Psoas muscle (tissue), 8 donors: ENCODE measurements around the gene PDE6H. TPM values are rescaled to one million over a fixed set of nuclear protein-coding genes. Genes with fewer than 3 reads are reported as not detected.

Experiments used
- ATAC-seq, 4 donors: fragments of 200-7000 bp; cut with Tn5 transposase; one replicate each; pipeline ENCODE4 v1.9.1; 2020; ENCODE audit warnings: moderate library complexity in 3 of 4, mild to moderate bottlenecking in 2 of 4
- DNase-seq, 2 donors: peaks; one replicate each; pipeline ENCODE4 v3.0.0-alpha.2; 2020
- H3K27ac ChIP-seq: fragments of 200-600 bp; one replicate; pipeline ENCODE4 v1.8.0; 2022
- H3K27me3 ChIP-seq, 3 donors: fragments of 200-600 bp in 1 of 3; one replicate each; pipeline versions ENCODE4 v1.6.1 to v1.8.0; 2013 to 2022; ENCODE audit warnings: low read length in 2 of 3, mild to moderate bottlenecking in 2 of 3, moderate library complexity in 1 of 3; ENCODE audit not compliant: insufficient read depth in 3 of 3
- H3K36me3 ChIP-seq, 2 donors: fragments of 200-600 bp in 1 of 2; one replicate each; pipeline versions ENCODE4 v1.6.1 to v1.8.0; 2013 to 2022; ENCODE audit warnings: low read depth in 1 of 2, mild to moderate bottlenecking in 1 of 2, moderate library complexity in 1 of 2; ENCODE audit not compliant: insufficient read depth in 1 of 2
- H3K4me1 ChIP-seq: fragments of 200-600 bp; one replicate; pipeline ENCODE4 v1.8.0; 2022
- H3K4me3 ChIP-seq: fragments of 200-600 bp; one replicate; pipeline ENCODE4 v1.8.0; 2022; ENCODE audit warnings: mild to moderate bottlenecking
- H3K9me3 ChIP-seq: fragments of 200-600 bp; one replicate; pipeline ENCODE4 v1.8.0; 2022
- WGBS, 3 donors: extraction: QIAGEN DNeasy Blood & Tissue Kit; methylation state at CpG; one replicate each; pipeline versions ENCODE4 v1.1.6 to v1.1.7; 2013; 5-methylcytosine and 5-hydroxymethylcytosine counted together
- intact Hi-C, 2 donors: fragments of 100-400 bp; cut with DNase I; formaldehyde crosslinking; loops; one replicate each; pipeline versions ENCODE4 v1.11.0 to v1.14.2; 2022
- polyA plus RNA-seq, 3 donors: library from polyadenylated mRNA; stranded (reverse); fragments of 200-250 nt; gene quantifications; one replicate each; pipeline ENCODE4 v1.2.3, GENCODE V29; 2013
- total RNA-seq, 4 donors: library from RNA; stranded (reverse); fragmentation: NEBNext Ultra II Directional in 2 of 4; extraction: Animal tissue kit (Norgen Biotek cat#: 25700) in 2 of 4; gene quantifications; one replicate each; pipeline versions ENCODE4 v1.2.1 to v1.2.4, GENCODE V29; 2021 to 2023
- TF ChIP-seq, protein P1 (sequence below): fragments of 200-600 bp; IDR thresholded peaks from one replicate; pipeline ENCODE4 v1.8.0; 2022; ENCODE audit warnings: antibody characterized with exemption
- donor health status: healthy with polysubstance abuse.
- donor health status: DM: no; HTN: no; CAD: no; lungs with moderate emphysema.
- donor health status: Bipolar disorder and iron deficiency.
- donor health status: healthy.
- donor health status: DM: yes; HTN: yes; CAD: no.
- donor health status: DM: no; HTN: no; CAD: no.
- donor health status: DM: no; HTN: no; CAD: no.
- donor health status: DM: yes; HTN: yes; CAD: no.

PDE6H gene
- total and polyA plus RNA-seq, 7 donors = not detected

DNA sequence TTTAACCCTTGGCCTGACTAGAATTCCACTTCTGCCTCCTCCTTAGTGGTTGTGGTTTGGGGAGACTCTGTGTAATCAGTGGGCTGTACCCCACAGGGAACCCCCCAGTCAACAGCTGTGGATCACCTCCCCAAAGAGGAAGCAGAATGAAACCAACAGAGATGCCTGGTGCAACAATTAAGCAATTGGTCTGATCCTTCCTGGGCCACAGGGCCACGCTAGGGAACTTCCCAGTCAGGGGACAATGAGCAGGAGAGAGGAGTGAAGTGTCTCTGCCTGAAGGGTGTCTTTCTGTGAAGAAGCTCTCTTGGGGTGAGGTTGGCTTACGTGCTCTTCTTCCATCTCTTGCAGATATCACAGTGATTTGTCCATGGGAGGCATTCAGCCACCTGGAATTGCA is 8.2 kb downstream of the PDE6H start:
- ATAC-seq = no peak
- no peak for DNase-seq
- no peaks in the 10 kb centered on the region for H3K36me3 ChIP-seq
- TF ChIP-seq, protein P1, sequence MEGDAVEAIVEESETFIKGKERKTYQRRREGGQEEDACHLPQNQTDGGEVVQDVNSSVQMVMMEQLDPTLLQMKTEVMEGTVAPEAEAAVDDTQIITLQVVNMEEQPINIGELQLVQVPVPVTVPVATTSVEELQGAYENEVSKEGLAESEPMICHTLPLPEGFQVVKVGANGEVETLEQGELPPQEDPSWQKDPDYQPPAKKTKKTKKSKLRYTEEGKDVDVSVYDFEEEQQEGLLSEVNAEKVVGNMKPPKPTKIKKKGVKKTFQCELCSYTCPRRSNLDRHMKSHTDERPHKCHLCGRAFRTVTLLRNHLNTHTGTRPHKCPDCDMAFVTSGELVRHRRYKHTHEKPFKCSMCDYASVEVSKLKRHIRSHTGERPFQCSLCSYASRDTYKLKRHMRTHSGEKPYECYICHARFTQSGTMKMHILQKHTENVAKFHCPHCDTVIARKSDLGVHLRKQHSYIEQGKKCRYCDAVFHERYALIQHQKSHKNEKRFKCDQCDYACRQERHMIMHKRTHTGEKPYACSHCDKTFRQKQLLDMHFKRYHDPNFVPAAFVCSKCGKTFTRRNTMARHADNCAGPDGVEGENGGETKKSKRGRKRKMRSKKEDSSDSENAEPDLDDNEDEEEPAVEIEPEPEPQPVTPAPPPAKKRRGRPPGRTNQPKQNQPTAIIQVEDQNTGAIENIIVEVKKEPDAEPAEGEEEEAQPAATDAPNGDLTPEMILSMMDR = no peak
- H3K9me3 ChIP-seq = no peaks in the 10 kb centered on the region
- H3K4me1 ChIP-seq = no peaks in the 10 kb centered on the region
- WGBS, 3 donors = 81 to 98% (median 92%) methylated on average over 2 of the region's 2 CpGs
- intact Hi-C loops = no loop called here
- no peak overlapping the region for H3K4me3 ChIP-seq
- no peak overlapping the region for H3K27ac ChIP-seq
- no peaks in the 10 kb centered on the region for H3K27me3 ChIP-seq

DNA sequence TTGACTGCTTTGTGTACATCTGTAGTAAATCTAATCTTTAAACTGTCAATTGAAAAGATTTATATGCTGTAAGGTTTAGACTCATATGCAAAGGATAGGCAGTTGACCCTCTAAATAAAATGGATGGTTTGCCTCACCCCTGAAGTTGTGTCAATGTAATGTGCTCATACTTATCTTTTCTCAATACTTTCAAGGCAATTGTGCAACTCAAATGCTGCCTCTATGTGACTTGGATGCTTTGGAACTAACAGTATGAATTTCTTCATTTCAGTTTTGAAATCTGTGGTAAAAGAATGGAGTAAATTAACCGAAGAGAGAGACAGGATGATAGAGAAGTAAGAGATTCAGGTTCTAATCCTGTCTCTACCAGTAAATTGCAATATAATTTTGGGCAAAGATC is 9.7 kb downstream of the PDE6H start:
- H3K4me1 ChIP-seq = no peaks in the 10 kb centered on the region
- ATAC-seq (no peak), DNase-seq (no peak)
- H3K36me3 ChIP-seq = no peaks in the 10 kb centered on the region
- no peak overlapping the region for H3K27ac ChIP-seq
- TF ChIP-seq, protein P1 = no peak
- intact Hi-C loops = no loop called here
- H3K9me3 ChIP-seq = no peaks in the 10 kb centered on the region
- 78 to 97% (median 85%) methylated on average over 1 of the region's 1 CpG for WGBS, 3 donors
- H3K27me3 ChIP-seq = no peaks in the 10 kb centered on the region
- no peak overlapping the region for H3K4me3 ChIP-seq

DNA sequence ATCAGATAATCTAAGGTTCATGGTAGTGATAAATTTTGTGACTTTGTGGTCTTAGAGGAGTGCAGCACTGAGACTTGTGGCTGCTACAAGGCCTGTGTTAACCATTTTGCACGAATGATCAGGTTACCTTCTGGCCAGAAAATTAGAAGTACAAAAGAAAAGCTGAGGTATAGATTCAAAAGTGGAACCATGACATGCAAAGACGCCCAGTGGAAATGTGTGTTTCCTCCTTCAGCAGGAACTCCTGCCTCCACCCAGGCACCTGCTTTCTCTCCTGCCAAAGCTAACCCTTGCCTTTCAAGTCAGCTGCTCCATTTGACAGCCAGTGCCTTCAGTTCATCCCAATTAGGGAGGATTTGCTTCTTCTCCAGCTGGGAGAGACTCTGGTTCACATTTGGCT is 10.1 kb downstream of the PDE6H start:
- Histone ChIP-seq H3K9me3 (no peaks in the 10 kb centered on the region), H3K27me3 (no peaks in the 10 kb centered on the region), H3K4me3 (no peak overlapping the region), H3K36me3 (no peaks in the 10 kb centered on the region), H3K4me1 (no peaks in the 10 kb centered on the region), H3K27ac (no peak overlapping the region)
- 38 to 43% (median 43%) methylated on average over 2 of the region's 2 CpGs for WGBS, 3 donors
- TF ChIP-seq, protein P1 = no peak
- ATAC-seq (no peak), DNase-seq (no peak)
- intact Hi-C loops = no loop called here

DNA sequence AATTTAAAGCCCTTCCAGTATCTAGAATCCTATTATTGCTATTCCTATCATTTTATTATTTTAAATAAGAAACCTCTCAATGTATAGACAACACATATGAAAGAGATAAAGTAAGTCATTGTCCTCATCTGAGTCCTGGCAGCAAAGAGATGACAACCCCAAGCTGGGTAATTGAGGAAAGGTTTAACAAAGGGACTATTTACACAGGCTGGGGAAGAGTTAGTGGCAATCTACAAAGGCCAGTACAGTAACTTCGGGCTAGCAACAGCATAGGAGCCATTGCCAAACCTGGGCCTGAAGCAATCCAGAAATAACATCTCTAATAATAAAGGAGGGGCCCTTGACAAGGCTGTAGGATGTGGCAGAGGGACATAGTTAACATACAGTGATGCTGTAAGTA is 11.2 kb downstream of the PDE6H start:
- intact Hi-C loops = no loop called here

DNA sequence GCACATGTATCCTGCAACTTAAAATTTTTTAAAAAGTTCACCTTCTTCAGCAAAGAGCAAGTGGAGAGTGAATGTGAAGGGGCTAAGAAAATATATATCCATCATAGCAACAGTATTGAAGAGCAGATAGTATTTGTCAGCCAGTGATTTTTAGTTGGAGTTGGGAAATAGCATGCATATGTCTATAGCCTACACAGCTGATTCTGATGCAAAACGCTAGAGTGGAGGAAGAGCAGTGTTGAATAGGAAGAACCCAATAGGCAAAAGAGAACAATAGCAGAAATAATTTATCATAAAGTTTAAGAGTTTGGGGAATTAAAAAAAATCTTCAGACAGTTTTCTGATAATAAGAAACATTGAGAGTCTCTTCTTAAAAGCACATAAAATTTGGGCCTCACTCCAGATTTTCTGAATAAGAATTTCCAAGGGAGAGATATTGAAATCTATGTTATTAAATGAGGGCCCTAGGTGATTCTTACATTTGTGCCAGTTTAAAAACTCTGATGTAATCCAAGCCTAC is 12.0 kb downstream of the PDE6H start:
- WGBS, 3 donors = 70 to 88% (median 78%) methylated on average over 1 of the region's 1 CpG
- Histone ChIP-seq H3K27me3 (no peaks in the 10 kb centered on the region), H3K36me3 (no peaks in the 10 kb centered on the region), H3K4me1 (no peaks in the 10 kb centered on the region), H3K4me3 (no peak overlapping the region), H3K27ac (no peak overlapping the region), H3K9me3 (no peaks in the 10 kb centered on the region)
- TF ChIP-seq, protein P1 = no peak
- intact Hi-C loops = no loop called here
- no peak for DNase-seq
- ATAC-seq = no peak

More for the DNA sequence above, 11.2 kb downstream of the PDE6H start:
- no peak for DNase-seq
- no peak for ATAC-seq
- TF ChIP-seq, protein P1 = no peak
- Histone ChIP-seq H3K36me3 (no peaks in the 10 kb centered on the region), H3K27ac (no peak overlapping the region), H3K27me3 (no peaks in the 10 kb centered on the region), H3K9me3 (no peaks in the 10 kb centered on the region), H3K4me3 (no peak overlapping the region), H3K4me1 (no peaks in the 10 kb centered on the region)
- 72 to 89% (median 77%) methylated on average over 1 of the region's 1 CpG for WGBS, 3 donors
